Fibroblast of the conjunctiva (primary cell): ENCODE results near the gene VAT1L.

Experiments used
- DNase-seq: peaks from one replicate; pipeline ENCODE4 v3.0.0-alpha.2; 2010; ENCODE audit warnings: low read depth

Gene VAT1L

DNA sequence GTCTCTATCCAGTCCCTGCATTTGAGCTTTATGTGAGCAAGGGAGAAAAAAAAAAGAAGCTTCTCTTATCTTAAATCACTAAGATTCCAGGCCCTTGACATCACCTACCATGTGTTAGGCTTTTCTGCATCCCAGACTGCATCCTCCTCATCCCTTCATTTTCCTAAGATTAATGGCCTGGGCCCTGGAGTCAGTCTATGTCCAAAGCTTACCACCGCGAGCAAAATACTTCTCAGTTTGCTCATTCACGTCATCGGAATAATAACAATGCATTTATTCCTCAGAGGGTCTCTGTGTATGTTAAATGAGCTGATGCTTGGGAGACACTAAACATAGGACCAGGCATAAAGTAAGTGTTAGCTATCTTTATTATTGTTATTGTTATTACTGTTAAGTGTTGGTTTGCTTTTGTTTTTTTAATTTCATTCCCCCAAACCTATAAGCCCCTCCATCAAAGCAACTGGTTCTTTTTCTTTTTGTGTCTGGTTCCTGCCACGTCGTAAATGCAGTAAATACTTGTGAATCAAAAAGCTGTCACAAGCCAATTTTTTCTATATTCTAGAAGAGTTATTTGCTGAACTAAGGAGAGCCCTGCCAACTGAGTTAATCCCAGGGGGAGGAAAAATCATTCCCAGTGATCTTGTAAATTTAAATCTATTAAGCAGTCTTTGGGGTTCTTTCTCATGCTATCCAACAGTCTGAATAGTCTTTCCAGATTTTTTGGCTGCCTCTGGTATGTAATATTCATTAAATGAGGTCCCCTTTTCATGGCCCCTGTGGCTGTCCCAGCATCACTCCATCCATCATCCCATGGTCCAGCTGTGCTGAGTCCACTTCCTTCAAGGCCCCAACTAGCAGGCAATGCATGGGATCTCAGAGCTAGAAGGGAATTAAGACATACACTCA, 46.5 kb downstream of the VAT1L start:
- DNase-seq = no peak

DNA sequence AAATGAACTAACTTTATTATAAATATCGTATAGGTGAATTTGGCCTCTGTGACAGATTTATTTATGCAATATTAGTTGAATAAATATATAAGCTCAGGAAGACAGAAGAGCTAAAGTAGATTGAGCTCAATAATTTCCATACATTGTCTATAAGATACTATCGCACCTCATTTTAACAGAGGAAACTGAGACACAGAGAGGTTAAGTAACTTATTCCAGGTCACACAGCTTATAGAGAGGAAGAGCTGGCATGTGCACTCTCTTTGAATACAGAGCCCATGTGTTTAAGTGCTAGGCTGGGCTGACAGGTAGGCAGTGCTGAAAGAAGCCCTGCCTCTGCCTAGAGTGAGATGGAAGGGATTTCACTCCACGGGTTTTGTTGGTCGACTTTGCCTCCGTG, 48.4 kb downstream of the VAT1L start:
- DNase-seq = no peak

DNA sequence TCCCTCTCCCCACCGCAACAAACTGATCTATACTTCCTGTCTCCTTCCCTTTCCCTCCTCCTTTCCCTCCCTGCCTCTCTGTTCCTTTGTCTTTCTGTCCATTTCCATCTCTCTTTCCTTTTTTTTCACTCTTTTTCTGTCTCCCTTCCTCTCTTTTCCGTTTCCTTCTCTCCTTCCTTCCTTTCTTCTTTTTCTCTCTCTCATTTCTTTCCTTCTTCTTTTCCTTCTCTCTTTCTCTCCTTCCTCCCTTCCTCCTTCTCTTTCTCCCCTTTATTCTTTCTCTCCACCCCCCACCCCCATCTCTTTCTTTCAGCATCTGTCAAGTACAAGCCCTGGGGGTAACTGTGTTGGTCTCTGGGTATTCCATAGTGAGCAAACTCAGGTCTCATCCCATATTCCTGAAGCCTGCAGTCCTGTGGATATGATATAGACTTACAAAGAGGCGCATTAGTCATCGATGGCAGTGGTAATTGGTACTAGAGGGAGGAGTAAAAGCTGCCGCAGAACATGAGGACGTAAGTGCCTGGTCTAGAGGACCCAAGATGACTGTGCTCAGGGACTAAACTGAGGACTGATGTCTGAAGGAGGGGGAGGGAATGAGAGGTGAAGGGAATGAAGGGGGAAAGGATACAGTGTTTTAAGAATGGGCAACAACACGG, 50.4 kb downstream of the VAT1L start:
- no peak for DNase-seq

DNA sequence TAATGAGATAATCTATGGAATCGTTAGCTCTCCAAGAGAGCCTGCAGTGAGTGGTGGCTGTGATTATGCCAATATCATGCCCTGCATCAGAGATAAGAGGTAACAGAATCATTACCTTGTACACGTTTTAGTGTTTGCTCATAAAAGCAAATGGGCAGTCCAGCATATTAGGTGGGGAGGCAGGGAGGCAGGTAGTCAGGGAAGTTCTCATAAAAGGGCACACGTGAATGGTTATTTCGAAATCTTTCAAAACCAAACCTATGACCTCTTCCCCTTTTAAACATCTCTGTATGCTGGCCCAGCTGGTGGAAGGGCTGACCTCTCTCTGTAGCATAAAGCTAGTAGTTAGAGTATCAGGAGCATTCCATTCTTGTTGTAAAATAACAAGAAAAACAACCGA, 51.7 kb downstream of the VAT1L start:
- DNase-seq = no peak

DNA sequence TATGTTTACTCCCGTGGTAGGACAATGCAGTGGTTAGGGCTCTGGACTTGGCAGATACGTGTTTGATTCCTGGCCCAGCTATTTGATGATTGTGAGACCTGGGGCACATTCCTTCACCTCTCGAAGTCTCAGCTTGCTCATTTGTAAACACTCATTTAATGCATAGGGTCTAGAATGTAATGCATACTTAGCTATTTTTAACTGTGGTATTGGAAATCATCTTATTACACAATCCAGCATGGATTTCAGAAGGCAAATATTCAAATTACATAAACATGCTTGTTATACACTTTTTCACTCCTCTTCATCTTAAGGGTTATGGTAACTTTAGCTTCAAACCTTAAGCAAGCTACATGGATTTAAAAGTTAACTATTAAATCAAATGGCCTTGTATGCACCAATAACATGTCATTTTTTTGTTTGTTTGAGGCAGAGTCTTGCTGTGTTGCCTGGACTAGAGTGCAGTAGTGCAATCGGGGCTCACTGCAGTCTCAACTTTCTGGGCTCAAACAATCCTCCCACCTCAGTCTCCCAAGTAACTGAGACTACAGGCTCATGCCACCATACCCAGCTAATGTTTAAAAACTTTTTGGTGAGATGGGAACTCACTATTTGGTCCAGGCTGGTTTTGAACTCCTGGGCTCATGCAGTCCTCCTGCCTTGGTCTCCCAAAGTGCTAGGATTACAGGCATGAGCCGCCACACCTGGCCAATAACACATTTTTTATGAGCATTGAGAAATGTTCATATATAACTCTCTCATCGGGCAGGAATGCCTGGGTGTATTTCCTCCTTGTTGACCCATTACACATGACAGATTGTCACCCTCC, 52.5 kb downstream of the VAT1L start:
- DNase-seq = peak; percentile 34

DNA sequence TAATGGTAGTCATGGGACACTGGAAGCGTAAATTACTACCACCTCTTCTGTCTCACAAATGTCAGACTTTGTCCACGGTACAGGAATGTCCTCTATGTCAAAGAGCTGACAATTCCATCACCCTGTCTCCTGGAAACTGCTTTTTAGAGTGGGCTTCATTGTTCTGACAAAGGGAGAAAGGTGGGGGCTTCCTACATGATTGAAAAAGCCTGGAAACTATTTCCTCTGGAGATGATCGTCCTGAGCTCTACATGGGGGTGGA, 53.1 kb downstream of the VAT1L start:
- no peak for DNase-seq

DNA sequence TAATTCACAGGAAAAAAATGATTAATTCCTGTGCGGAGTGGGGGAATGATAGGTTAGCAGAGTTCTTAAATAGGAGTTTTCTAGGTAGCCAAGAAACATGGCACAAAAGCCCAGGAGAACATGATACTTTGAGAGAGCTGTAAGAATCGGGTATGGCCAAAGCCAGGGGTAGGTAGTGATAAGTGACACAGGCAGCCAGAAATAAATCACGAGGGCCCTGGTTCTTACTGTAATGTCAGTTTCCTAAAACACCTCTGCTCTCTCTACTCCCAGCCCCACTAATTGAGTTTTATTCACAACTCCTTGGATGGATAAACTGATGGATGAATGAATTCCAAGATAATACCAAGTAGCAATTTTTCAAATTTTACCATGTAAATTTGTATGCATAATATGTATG, 54.1 kb downstream of the VAT1L start:
- DNase-seq = no peak

DNA sequence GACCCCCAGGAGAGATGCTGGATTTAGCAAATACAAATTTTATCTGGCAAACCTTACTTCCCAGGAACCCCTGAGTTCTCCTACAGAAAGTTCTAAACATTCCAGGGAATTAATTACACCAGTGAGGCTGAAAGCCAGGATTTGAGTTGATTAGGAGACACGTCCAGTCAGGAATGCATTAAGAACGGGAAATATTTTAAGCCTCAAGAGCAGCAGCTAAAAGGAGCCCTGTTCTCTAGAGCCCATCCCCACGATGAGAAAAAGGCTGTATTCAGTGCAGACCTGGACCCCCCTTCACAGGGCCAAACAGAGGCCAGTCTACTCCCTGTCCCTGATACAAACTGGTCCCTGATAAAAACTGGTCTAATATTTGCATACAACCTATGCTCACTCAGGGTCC, 55.0 kb downstream of the VAT1L start:
- DNase-seq = no peak

DNA sequence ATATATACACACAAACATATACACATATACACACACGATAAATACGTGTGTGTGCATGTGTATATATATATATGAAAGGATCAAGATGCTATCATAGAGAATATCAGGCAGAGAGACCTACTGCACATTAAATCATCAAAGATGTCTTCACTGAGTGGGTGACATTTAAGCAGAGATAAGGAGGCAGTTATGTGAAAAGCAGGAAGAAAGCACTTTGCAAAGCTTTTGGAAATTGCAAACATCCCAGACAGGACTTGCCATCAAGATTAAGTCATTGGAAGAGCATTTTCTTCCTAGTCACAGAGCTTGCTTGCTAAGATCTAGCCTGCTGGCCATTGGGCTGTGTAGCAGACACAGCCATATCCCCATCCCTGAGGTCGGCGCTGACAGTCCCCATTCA, 56.4 kb downstream of the VAT1L start:
- no peak for DNase-seq

DNA sequence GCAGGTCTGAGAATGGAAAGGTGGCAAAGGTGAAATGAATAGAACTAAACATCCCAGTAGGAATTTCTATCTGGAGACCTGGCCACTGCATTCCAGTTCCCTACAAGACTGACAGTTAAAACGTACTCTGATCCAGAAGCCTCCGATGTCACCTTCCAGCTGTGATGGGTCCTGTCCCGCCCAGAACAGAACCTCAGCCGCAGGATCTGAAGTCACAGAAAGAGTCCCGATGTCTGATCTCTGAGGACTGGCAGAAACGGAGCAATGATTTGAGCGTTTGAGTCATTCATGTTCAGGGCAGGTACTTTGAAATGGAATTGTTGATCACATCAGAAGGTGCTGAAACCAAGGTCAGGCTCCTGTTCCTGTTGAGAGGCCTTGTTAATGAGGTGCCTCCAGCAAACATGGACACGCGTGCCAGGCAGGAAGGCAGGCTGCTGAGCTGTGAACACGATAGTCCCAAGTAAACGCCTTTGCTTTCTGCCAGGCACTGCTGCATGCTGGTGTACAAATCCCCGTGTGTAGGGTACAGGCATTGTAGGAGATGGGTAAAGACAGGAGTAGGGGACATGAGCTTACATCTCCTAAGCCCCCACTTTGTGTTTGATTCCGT, 61.4 kb downstream of the VAT1L start:
- no peak for DNase-seq

DNA sequence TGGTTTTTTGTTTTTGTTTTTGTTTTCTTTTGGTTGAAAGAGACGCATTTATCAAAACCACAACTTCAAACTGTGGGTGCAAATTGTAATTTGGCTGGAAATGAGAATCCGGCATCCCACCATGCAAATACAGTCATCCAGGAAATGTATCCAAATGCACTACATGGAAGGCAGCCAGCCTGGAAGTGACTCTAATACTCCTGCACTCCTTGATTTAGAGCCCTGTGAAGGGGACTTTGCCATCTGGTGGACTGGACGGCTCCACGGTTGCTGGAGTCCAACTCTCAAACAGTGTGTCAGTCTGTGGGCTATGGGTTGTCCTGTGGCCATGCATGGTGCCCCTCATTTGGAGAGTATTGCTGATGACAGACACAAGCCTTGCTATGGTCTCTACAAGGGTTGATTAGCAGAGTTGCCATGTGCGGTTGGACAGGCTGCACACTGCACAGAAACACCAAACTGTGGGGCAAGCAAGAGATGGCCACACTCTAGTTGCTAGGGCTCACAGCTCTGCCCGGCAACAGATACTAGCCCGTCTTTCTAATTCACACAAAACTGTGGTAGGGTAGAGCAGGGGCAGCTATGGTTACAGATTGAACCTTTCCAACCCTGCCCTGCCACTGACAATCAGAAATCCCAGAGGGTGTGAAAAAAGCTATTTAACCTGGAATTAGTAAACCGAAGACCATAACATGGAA, 62.4 kb downstream of the VAT1L start:
- no peak for DNase-seq

DNA sequence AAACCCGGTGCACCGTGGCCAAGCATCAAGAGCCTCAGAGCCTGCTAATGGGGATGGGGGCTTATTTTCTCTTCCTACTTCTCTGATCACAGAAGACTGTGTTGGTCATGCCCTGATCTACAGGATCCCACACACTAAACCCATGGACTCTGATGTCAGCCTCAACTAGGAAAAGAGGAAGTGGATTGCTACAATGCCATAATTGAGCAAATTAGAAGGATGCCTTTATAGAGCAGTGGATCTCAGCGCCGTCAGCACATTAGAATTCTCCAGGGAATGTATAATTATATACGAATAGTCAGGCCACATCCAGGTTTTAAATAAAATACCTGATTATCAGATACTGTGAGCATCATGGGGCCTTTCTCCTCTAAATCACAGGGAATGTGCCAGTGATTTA, 64.8 kb downstream of the VAT1L start:
- no peak for DNase-seq

DNA sequence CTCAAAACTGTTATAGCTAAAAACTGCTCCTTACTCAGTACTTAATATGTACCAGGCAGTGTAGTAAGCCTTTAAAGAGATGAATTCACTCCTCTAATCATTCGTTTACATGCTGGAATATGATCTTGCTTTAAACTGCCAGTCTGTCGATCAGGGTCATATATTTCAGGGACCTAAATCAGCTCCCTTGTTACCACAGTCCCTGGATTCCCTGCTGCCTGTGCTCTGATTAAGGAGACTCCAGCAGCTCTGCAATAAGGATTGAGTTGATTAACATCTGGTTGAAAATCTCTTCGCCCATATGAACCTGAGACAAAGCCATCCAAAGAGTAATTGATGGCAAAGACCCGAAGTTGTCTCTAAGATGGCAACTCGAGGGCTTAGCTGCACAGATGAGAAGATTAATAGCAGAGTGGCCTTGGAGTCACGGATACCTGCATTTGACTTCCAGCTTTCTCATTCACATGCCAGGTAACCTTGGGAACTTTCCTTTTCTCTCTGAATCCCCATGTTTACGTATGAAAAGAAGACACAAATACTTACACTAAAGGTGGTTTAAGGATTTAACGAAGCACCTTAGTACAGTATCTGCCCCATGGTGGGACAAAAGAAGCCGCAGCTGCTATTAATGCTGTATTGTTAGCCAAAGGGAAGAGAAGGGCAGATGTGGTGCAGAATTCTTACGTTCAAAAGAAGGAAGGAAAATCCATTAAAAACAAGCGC, 68.2 kb downstream of the VAT1L start:
- no peak for DNase-seq

DNA sequence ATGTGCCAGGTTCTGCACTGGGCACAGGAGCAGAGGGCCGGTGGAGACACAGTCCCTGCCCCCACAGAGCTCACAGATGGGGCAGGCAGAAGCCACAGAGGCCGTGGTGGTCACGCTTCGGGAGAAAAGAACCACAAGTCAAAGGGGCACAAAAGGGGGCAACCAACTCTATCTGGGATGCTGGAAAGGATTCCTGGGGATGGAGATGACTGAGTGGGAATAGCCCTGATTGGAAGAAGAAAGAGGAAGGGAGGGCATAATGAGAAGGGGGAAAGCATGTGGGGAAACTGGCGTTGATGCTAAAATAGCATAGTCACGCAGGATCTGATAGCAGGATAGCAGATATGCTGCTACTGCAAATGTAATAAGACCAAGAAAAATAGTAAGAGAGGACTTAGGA, 69.7 kb downstream of the VAT1L start:
- no peak for DNase-seq

DNA sequence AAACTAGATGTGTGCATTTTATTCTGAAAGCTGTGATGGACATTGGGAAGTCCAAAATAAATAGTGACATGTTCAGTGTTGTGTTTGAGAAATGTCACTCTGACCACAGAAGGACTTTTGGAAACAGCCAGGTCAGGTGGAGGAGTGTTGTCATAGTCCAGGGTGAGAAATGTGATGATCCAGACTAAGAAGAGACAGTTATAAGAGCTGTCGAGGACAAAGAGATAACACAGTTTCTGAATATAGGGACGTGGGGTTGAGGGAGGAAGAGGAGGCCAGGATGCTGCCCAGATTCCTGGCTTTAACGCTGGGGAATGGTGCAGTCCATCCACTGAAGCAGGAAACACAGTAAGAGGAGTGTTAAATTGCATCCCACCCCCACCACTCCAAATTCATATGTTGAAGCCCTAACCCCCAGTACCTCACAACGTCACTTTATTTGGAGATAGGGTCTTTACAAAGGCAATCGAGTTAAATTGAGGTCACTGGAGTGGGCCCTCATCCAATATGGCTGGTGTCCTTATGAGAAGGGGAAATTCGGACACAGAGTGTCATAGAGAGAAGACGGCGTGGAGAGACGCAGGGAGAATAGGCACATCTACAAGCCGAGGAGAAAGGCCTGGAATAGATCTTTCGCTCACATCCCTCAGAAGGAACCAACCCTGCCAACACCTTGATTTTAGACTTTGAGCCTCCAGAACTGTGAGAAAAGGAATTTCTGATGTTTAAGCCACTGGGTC, 71.3 kb downstream of the VAT1L start:
- no peak for DNase-seq

DNA sequence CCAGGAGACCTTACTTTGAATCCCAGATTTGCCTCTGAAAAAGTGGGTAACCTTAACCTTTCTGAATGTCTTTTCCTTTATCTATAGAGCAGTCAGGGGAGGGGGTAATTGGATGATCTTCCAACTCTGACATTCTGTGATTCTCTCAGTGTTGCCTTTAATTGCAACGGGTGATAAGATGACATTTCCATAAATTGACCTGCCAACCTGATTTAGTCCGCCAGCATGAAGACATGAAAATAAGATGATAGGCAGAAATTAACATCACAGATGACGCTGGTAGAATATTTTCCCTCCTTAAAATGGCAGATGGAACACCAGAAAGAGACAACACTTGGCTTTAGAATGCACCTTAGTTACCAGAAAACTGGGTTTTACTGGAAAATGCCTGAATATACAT, 72.6 kb downstream of the VAT1L start:
- DNase-seq = no peak

DNA sequence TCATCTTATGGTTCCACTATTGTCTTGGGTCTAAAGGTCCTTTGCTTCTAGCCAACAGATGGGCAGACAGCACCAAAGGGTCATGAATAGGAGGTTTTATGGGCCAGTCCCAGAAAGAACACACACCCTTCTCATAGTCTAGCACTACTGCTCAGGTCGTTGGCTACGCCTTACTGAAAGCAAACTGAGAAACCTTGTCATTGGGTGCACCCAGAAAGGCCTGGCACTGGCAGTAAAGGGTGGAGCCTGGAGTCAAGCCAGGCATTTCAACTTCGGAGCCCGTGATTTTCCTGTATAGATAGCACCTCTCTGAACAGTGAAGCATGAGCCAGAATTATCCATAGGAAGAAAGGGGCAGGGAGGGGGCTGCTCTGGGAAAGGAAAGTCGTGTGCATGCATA, 74.9 kb downstream of the VAT1L start:
- no peak for DNase-seq

DNA sequence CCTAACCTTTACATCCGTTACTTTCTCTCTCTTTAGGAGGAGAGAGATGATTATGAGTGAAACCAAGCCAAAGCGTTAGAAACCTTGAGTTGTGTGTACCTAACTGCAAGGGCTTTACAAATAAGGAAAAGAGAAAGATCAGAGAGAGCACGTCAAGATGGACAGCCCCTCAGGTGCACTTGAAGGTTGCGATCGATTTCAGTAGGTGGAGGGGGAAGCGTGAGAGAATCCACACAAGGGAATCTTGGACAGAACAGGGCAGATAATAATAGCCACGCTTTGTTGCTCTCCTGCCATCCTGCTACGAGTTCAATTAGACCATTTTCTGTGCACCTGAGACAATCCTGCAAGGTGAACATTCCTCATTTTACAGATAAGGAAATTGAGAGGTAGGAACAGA, 78.4 kb downstream of the VAT1L start:
- DNase-seq = no peak

DNA sequence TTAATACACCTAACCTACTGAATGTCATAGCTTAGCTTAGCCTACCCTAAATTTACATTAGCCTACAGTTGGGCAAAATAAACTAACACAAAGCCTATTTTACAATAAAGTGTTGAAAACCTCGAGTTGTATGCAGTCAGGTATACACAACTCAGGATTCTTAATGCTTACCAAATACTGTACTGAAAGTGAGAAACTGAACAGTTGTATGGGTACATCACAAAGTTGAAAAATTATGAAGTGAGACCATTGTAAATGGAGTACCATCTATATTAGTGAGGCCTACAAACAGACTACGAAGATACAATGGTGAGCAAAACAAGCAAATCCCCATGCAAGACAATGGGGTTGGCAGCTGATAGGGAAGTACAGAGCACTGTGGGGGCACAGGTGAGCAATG, 79.7 kb downstream of the VAT1L start:
- DNase-seq = no peak

DNA sequence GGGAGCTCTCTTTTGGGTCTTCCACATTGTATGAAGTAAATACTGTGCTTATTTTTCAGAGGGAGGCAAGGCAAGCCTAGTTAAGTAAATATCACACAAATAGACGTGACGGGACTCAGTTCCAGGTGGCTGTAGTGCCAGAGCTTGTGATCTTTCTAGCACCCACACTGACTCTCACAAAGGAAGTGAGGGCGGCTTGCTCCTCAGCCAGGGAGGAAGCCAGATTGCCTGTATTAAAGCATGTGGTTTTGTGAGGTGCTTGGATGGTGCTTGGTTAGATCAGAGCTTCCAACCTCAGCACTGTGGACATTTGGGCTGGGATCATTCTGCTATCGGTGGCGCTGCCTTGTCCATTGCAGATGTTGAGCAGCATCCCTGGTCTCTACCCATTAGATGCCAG, 80.1 kb downstream of the VAT1L start:
- no peak for DNase-seq
